ENCODE data around the gene ADAM17. TPM values are rescaled to one million over a fixed set of nuclear protein-coding genes. Genes with fewer than 3 reads are reported as not detected.

ADAM17 gene
- total and polyA plus RNA-seq, 9 of the 15 experiments (the other 6 are each of a cell fraction or from before 2014, with no cell fraction given): 5.8 to 30.0 (median 19.0) TPM

DNA sequence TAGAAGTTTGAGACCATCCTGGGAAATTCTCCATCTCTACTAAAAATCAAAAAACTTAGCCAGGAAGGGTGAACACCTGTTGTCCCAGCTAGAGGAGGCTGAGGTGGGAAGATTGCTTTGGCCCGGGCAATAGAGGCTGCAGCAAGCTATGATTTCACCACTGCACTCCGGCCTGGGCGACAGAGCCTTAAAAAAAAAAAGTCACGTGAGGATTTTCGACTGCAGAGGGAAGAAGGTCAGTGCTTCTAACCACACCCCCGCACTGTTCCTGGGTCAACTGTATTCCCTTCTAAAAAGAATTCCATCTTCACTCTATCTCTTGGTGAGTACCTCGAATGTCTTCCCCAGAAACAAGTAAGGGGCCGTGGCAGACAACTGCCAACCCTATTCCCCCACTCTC lies 31.3 kb downstream of the ADAM17 start (continued):
- no peak for TF ChIP-seq FUS (optimal IDR thresholded peaks at IDR 0.05; ENCODE audit: low read depth, low read length)
- TF ChIP-seq ZNF780A (CRISPR knock-in tag; IDR thresholded peaks at IDR 0.05): no peak
- TF ChIP-seq ZNF311 (CRISPR knock-in tag; IDR thresholded peaks at IDR 0.05): no peak
- TF ChIP-seq RUNX1 (IDR thresholded peaks at IDR 0.05; ENCODE audit: low read depth): no peak

GRCh38 chr2:9519250-9519649 lies 36.4 kb downstream of the ADAM17 start:
- H3K27ac ChIP-seq (ENCODE audit: extremely low read depth, low read depth, low read length): no peak overlapping the region
- H2AFZ ChIP-seq (ENCODE audit: low read depth, low read length): no peak overlapping the region
- ChIA-PET CTCF (ENCODE audit: low intra/inter-chr PET ratio) (no interaction called here), POLR2A (no interaction called here)
- ATAC-seq: peak; percentile 17; the same call in 1 of the 3 replicates
- in situ Hi-C loops (cut with MboI): no loop called here
- peaks cover 0 to 14% of the 10 kb centered on the region in 2 experiments; a peak in 3 of 5 replicates for H3K4me1 ChIP-seq (replicated peaks in 1 of 2; ENCODE audit: control insufficient read depth in 2 of 2, insufficient read depth in 2 of 2, low read length in 2 of 2)
- DNase-seq (ENCODE audit: extremely low read depth in 1 of 4, low spot score in 3 of 4): no peak
- H3K4me2 ChIP-seq (ENCODE audit: insufficient read depth, low read length): no peak overlapping the region
- no peak overlapping the region for H3K9ac ChIP-seq (ENCODE audit: insufficient read depth in 1 of 2, low read depth in 2 of 2, low read length in 2 of 2)
- BruUV-seq (replicated peaks): no TSS peak
- H3K4me3 ChIP-seq: no peak overlapping the region
- no peaks in the 10 kb centered on the region for H4K20me1 ChIP-seq (replicated peaks; ENCODE audit: control insufficient read depth, insufficient read depth, low read length)
- H3K36me3 ChIP-seq (ENCODE audit: control insufficient read depth, insufficient read depth, low read length): peaks cover 71% of the 10 kb centered on the region; the same call in 2 of the 3 replicates
- H3K9me1 ChIP-seq (ENCODE audit: control insufficient read depth, insufficient read depth, low read length): no peaks in the 10 kb centered on the region
- no peaks in the 10 kb centered on the region for H3K9me3 ChIP-seq (replicated peaks; ENCODE audit: control insufficient read depth, insufficient read depth, low read depth, low read length)
- no peak for TF ChIP-seq TCFL5 (CRISPR knock-in tag; conservative IDR thresholded peaks at IDR 0.05)
- TF ChIP-seq KLF13 (tag; IDR thresholded peaks at IDR 0.05; ENCODE audit: borderline replicate concordance, low read depth): no peak
- peak; percentile 10 for TF ChIP-seq MEIS2 (IDR thresholded peaks at IDR 0.05; ENCODE audit: partially characterized antibody)
- H3K27me3 ChIP-seq (ENCODE audit: control insufficient read depth in 2 of 2, insufficient read depth in 2 of 2, low read length in 2 of 2): no peaks in the 10 kb centered on the region
- WGBS (ENCODE audit: insufficient coverage, low coverage, missing lambda C conversion rate): 77% methylated on average over 2 of the region's 2 CpGs
- no peaks in the 10 kb centered on the region for H3K79me2 ChIP-seq (ENCODE audit: control insufficient read depth, insufficient read depth, low read length)
- no peak for FAIRE-seq
- intact Hi-C loops (cut with micrococcal nuclease): no loop called here
